Kidney (tissue), 14 donors: ENCODE data around the gene TTC28. TPM values are rescaled to one million over a fixed set of nuclear protein-coding genes. Genes with fewer than 3 reads are reported as not detected.

Experiments used
- DNase-seq, 5 donors: peaks; one replicate each; pipeline ENCODE4 v3.0.0-alpha.2; 2013 to 2020
- FAIRE-seq: peaks from 2 replicates; lab custom pipeline; 2012; peaks lifted over from hg19 to GRCh38; lab: Jason Lieb, UNC
- H3K27ac ChIP-seq, 2 donors: one replicate each; pipeline ENCODE4 v1.7.0; 2013; ENCODE audit warnings: low read depth in 2 of 2, low read length in 2 of 2, inconsistent platforms in 1 of 2
- H3K27me3 ChIP-seq: one replicate; pipeline ENCODE4 v1.7.1; 2013; ENCODE audit warnings: low read length, inconsistent platforms; ENCODE audit not compliant: control insufficient read depth, insufficient read depth
- H3K36me3 ChIP-seq, 3 donors: one replicate each; pipeline versions ENCODE4 v1.7.0 to v1.7.1; 2013; ENCODE audit warnings: low read length in 3 of 3, control low read depth in 1 of 3, inconsistent platforms in 1 of 3; ENCODE audit not compliant: insufficient read depth in 3 of 3, control insufficient read depth in 2 of 3
- H3K4me1 ChIP-seq, 3 donors: one replicate each; pipeline versions ENCODE4 v1.7.0 to v1.7.1; 2013; ENCODE audit warnings: low read length in 3 of 3, inconsistent platforms in 1 of 3, low read depth in 1 of 3; ENCODE audit not compliant: control insufficient read depth in 2 of 3, insufficient read depth in 2 of 3
- H3K4me3 ChIP-seq, 3 donors: one replicate each; pipeline versions ENCODE4 v1.7.0 to v1.8.1; 2013; ENCODE audit warnings: low read length in 3 of 3, control low read depth in 1 of 3, inconsistent platforms in 1 of 3
- H3K9ac ChIP-seq, 3 donors: one replicate each; pipeline versions ENCODE4 v1.7.0 to v1.7.1; 2013; ENCODE audit warnings: low read length in 3 of 3, control low read depth in 1 of 3, inconsistent platforms in 1 of 3
- H3K9me3 ChIP-seq, 3 donors: one replicate each; pipeline versions ENCODE4 v1.7.0 to v1.7.1; 2013; ENCODE audit warnings: low read length in 3 of 3, control low read depth in 1 of 3, inconsistent platforms in 1 of 3; ENCODE audit not compliant: control insufficient read depth in 2 of 3, insufficient read depth in 1 of 3
- CTCF ChIP-seq: IDR thresholded peaks from 3 replicates; pipeline ENCODE4 v1.5.1; 2012; ENCODE audit warnings: mild to moderate bottlenecking, moderate library complexity, borderline replicate concordance; ENCODE audit not compliant: insufficient read depth; ENCODE audit errors: extremely low read depth
- intact Hi-C: fragments of 100-400 bp; cut with DNase I; formaldehyde crosslinking; loops from one replicate; pipeline ENCODE4 v1.11.1; 2022
- polyA plus RNA-seq: library from polyadenylated mRNA; stranded (reverse); fragments of 350-450 nt; fragmentation: Illumina TruSeq; extraction: RNeasy Lipid Tissue Mini Kit (QIAGEN cat#74804); gene quantifications from one replicate; pipeline ENCODE4 v1.2.3, GENCODE V29; 2014; ENCODE audit warnings: low read depth, low replicate concordance; ENCODE audit not compliant: insufficient read depth
- total RNA-seq: library from RNA; stranded (reverse); fragmentation: NEBNext Ultra II Directional; extraction: Animal tissue kit (Norgen Biotek cat#: 25700); gene quantifications from one replicate; pipeline ENCODE4 v1.2.1, GENCODE V29; 2021
- donor health status: control.
- donor health status: control.
- donor health status: control.
- donor health status: control.
- donor health status: control.
- donor health status: DM: yes; HTN: yes; CAD: no.
- donor health status: Normal renal cell carcinoma (clear cell type).

TTC28 gene
- total and polyA plus RNA-seq, 2 donors from 2014 or later, result 3.5 to 40.2 TPM

DNA sequence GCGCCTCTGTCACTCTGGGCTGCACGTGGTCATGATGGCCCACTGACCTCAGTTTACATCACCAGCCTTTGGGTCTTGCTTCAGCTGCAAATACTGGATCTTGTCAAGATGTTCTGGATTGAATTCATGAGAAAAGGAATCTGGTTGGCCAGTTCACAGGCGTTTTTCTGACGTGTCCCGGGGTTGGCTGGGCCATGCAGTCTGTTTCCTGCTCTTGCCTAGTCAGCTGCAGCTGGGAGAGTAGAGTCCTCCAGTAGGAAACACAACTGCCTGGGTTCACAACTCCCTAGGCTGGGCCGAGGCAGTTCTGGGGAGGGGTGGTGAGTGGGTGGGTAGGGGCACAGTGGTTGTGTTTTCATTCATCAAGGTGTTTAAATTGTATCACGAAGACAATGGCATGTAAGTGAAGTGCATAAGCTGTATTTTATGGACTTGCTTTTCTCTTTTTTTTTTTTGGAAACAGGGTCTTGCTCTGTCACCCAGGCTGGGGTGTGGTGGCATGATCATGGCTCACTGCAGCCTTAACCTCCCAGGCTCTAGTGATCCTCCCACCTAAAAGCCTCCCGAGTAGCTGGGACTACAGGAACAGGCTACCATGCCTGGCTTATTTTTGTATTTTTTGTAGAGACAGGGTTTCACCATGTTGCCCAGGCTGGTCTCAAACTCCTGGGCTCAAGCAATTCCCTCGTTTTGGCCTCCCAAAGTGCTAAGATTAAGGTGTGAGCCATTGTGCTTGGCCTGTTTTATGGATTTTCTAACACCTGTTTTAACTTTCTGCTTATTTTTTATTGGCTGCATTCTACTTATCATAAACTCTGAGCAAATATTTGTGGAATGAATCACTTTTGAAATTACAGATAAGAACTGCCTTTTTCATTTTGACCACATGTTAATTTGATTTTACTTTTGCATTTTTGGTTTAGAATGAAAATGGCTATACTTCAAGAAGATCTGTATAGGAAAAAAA is 706.6 kb downstream of the TTC28 start:
- Histone ChIP-seq H3K27me3 (no peaks in the 10 kb centered on the region), H3K9ac (no peak overlapping the region), H3K4me1 (no peaks in the 10 kb centered on the region), H3K4me3 (no peak overlapping the region), H3K9me3 (peaks cover 2 to 9% (median 4%) of the 10 kb centered on the region in 3 donors), H3K36me3 (peaks cover 0 to 2% (median 0%) of the 10 kb centered on the region in 3 donors), H3K27ac (no peak overlapping the region)
- DNase-seq (no peak), FAIRE-seq (no peak)
- no peak for TF ChIP-seq CTCF
- intact Hi-C loops, result no loop called here

DNA sequence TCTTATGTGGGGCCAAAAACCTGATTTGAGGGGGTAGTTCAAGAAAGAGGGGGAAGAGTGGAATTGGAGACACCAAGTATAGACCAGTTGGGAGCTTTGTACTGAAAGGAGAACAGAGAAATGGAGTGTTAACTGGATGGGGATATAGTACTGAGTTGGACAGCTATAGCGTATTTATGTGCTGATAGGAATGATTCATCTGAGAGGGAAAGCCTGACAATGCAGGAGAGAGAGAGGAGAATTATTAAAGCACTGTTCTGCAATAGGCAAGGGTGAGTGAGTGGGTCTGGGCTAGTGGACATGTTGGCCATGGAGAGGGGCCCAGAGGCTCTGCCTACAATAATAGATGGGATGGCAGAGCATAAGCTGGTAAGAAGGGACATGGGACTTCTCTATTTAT is 707.7 kb downstream of the TTC28 start:
- H3K27me3 ChIP-seq, result no peaks in the 10 kb centered on the region
- no peak overlapping the region for H3K9ac ChIP-seq
- DNase-seq (no peak), FAIRE-seq (no peak)
- no peak overlapping the region for H3K27ac ChIP-seq
- H3K4me1 ChIP-seq, result no peaks in the 10 kb centered on the region
- peaks cover 2 to 9% (median 4%) of the 10 kb centered on the region in 3 donors for H3K9me3 ChIP-seq
- TF ChIP-seq CTCF, result no peak
- intact Hi-C loops, result no loop called here
- H3K36me3 ChIP-seq, result no peaks in the 10 kb centered on the region
- H3K4me3 ChIP-seq, result no peak overlapping the region

- no peak overlapping the region for H3K4me3 ChIP-seq
- no peak overlapping the region for H3K9ac ChIP-seq
- no peaks in the 10 kb centered on the region for H3K27me3 ChIP-seq
- H3K36me3 ChIP-seq, result no peaks in the 10 kb centered on the region
- peak; percentile 27 for FAIRE-seq
- peaks cover 2 to 9% (median 4%) of the 10 kb centered on the region in 3 donors for H3K9me3 ChIP-seq
- no peak for DNase-seq
- intact Hi-C loops, result no loop called here
- no peaks in the 10 kb centered on the region for H3K4me1 ChIP-seq
- no peak overlapping the region for H3K27ac ChIP-seq
- TF ChIP-seq CTCF, result no peak
Observed at GRCh38 chr22:27970596-27971220, 708.9 kb downstream of the TTC28 start.
